GM12864 (cell line): ENCODE results near the gene PGM2.

Source experiments
- DNase-seq: peaks from one replicate; pipeline ENCODE4 v3.0.0-alpha.2; 2011; ENCODE audit warnings: low read depth
- H3K4me3 ChIP-seq: 2 replicates; pipeline ENCODE4 v1.5.1; 2011; ENCODE audit warnings: mild to moderate bottlenecking, low read depth, low read length, control low read depth
- TF ChIP-seq, protein P1 (sequence below): IDR thresholded peaks from 2 replicates; pipeline ENCODE4 v1.5.1; 2011; ENCODE audit warnings: low read depth, mild to moderate bottlenecking, moderate library complexity, low read length, control low read depth, inconsistent platforms; ENCODE audit errors: missing control alignments

The PGM2 gene

DNA sequence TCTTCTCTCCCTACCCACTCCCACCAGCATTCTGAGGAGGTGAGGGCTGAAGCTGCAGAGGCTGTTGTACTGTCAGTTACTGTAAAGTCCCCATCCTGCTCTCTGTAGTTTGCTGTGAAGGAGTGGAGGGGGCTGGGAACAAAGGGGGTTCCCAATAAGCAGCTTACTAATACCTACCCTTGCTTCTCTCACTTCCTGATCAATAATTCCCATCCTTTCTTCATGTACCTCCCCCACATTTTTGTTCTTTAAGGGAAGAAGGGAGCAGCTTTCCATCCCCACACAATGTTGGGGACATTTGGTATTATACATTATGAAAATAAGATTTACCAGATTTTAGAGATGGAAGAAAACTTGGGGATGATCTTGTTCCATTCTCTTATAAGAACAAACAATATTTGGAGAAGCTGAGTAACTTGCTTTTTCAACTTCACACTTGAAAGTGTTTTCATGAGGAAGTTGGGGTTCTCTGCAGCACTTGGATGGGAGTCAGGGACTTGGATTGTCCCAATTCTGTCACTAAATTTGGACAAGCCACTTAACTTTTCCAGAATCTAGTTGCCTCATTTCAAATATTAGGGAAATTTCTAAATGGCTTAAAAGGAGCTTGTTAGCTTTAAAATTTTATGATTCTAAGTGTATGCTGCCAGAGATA lies 69.8 kb downstream of the PGM2 start:
- no peak overlapping the region for H3K4me3 ChIP-seq
- TF ChIP-seq, protein P1, sequence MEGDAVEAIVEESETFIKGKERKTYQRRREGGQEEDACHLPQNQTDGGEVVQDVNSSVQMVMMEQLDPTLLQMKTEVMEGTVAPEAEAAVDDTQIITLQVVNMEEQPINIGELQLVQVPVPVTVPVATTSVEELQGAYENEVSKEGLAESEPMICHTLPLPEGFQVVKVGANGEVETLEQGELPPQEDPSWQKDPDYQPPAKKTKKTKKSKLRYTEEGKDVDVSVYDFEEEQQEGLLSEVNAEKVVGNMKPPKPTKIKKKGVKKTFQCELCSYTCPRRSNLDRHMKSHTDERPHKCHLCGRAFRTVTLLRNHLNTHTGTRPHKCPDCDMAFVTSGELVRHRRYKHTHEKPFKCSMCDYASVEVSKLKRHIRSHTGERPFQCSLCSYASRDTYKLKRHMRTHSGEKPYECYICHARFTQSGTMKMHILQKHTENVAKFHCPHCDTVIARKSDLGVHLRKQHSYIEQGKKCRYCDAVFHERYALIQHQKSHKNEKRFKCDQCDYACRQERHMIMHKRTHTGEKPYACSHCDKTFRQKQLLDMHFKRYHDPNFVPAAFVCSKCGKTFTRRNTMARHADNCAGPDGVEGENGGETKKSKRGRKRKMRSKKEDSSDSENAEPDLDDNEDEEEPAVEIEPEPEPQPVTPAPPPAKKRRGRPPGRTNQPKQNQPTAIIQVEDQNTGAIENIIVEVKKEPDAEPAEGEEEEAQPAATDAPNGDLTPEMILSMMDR, result no peak
- no peak for DNase-seq

DNA sequence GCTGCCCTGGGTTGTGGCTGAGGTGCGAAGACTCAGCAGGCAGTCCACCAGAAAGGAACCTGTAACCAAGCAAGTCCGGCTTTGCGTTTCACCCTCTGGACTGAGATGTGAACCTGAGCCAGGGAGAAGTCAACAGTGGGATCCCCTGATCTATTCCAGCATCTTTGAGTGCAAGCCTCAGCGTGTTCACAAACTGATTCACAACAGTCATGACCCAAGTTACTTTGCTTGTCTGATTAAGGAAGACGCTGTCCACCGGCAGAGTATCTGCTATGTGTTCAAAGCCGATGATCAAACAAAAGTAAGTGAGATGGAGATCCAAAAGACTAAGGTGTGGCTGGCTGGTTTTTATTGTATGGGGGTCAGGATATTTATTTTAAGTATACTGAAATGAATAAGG lies 75.7 kb downstream of the PGM2 start:
- TF ChIP-seq, protein P1, result no peak
- no peak overlapping the region for H3K4me3 ChIP-seq
- DNase-seq, result no peak

DNA sequence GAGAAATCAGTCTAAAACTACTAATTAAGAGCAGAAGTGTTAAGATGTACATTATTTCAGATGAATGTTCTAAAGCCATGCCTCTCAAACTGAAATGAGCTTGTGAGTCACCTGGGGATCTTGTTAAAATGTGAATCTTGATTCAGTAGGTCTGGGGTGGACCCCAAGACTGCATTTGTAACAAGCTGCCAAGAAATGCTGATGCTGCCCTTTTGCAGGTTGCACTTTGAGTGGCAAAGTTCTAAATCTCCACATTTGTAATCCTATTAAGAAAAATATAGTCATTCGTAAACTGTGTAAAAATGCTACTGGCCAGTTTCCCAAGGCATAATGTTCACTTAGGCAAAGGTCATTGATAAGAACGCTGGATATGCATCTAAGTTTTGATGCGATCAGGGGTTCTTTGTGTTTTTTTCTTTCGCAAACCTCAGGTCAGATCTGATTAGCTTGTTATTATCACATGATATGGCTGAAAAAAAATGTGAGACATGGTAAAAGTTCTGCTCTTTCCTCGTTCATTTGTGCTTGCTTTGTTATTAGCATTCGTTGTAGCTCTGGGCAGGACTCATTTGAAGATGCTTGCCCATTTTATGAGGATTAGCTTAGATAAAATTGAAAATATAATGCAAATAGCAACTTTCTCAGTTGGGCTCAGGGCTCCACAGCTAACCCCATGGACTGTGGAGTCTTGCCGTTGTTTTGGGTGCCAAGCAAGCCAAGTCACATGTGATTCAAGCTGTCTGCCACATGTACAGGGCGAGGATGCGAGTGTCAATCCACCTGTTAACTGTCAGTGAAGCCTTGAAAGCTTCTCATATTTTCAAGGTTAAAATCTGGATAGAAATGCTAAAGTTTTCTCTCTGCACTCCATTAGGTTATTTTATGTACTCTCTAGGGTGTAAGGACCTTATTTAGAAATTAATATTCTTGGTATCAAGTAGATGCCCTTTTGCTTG lies 76.5 kb downstream of the PGM2 start:
- TF ChIP-seq, protein P1, result no peak
- no peak for DNase-seq
- no peak overlapping the region for H3K4me3 ChIP-seq

DNA sequence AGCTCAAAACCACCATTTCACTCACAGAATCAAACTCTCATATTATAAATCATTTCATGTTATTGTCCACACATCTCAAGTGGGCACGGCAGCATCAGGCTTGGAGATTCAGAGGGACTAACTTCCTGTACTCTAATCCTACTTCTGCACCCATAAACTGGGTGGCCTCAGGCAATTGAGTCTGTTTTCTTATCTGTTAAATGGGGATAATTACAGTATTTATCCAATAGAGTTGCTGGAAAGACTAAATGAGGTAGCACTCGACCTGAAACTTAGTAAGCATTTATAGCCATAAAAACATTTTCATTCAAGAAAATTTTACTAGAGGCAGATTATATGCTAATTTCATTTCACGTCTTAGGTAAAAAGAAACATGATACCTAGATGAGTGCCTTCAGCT lies 77.4 kb downstream of the PGM2 start:
- DNase-seq, result no peak

DNA sequence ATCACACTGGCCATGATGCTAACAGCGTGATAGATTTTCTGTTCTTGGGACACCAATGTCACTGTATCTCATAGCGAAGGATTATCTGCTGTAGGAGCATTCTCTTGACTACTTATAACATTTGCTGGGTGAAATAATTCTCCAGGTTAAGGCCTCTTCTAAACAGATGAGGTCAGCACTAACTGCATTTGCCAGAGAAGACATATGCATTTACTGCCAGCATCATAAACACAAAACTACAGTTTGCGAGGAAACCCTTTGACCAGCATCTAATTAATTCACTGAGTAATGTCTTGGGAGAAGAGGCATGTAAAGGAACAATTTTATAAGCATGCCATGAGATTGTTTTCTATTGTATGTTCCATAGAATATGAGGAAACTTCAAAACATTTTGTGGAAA lies 78.3 kb downstream of the PGM2 start:
- TF ChIP-seq, protein P1, result no peak
- H3K4me3 ChIP-seq, result no peak overlapping the region
- DNase-seq, result no peak

More for the DNA sequence above, 77.4 kb downstream of the PGM2 start:
- TF ChIP-seq, protein P1, result no peak
- no peak overlapping the region for H3K4me3 ChIP-seq

DNA sequence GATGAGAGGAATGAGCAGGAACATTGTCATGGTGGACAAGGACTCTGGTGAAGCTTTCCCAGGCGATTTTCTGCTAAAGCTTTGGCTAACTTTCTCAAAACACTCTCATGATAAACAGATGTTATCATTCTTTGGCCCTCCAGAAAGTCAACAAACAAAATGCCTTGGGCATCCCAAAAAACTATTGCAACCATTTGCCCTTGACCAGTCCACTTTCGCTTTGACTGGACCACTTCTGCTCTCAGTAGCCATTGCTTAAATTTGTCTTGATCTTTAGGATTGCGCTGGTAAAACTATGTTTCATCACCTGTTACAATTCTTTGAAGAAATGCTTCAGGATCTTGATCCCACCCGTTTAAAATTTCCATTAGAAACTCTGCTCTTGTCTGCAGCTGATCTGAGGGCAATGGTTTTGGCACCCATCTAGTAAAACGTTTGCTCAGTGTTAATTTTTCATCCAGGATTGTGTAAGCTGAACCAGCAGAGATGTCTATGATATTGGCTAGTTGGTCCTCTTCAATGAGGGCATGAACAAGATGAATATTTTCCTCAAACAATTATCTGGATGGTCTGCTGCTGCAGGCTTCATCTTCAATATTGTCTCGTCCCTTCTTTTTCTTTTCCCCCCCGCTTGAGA lies 79.2 kb downstream of the PGM2 start:
- no peak for DNase-seq
- TF ChIP-seq, protein P1, result no peak
- no peak overlapping the region for H3K4me3 ChIP-seq
